VCaP (cell line): ENCODE data around the gene DDX4.
"Not testable (repeated sequence)": the region's sequence is repeated elsewhere in the genome, so short reads cannot be mapped to it uniquely, and the experiment has no call there.

Experiments used
- H3K27ac ChIP-seq: fragments of 450-650 bp; 2 replicates; pipeline ENCODE4 v1.5.1; 2017
- CTCF ChIP-seq: fragments of 450-650 bp; conservative IDR thresholded peaks from 2 replicates; pipeline ENCODE4 v1.5.1; 2017; ENCODE audit warnings: mild to moderate bottlenecking, moderate library complexity

The DDX4 gene

GRCh38 chr5:55713871-55714270, 24.0 kb upstream of the DDX4 start:
- no peak overlapping the region for H3K27ac ChIP-seq
- no peak for TF ChIP-seq CTCF

GRCh38 chr5:55714339-55714738, 23.5 kb upstream of the DDX4 start:
- TF ChIP-seq CTCF, result no peak

GRCh38 chr5:55714749-55715148, 23.1 kb upstream of the DDX4 start:
- no peak overlapping the region for H3K27ac ChIP-seq
- no peak for TF ChIP-seq CTCF

More at GRCh38 chr5:55714339-55714738, 23.5 kb upstream of the DDX4 start:
- no peak overlapping the region for H3K27ac ChIP-seq

GRCh38 chr5:55715519-55716078, 22.3 kb upstream of the DDX4 start:
- H3K27ac ChIP-seq, result no peak overlapping the region
- no peak for TF ChIP-seq CTCF

GRCh38 chr5:55719026-55719425, 18.8 kb upstream of the DDX4 start:
- not testable (repeated sequence) for H3K27ac ChIP-seq

- no peak for TF ChIP-seq CTCF
- no peak overlapping the region for H3K27ac ChIP-seq
These were observed 17.6 kb upstream of the DDX4 start for GRCh38 chr5:55720188-55720703.

GRCh38 chr5:55724281-55724680, 13.6 kb upstream of the DDX4 start:
- no peak for TF ChIP-seq CTCF
- H3K27ac ChIP-seq, result no peak overlapping the region

GRCh38 chr5:55731848-55732247, 6.0 kb upstream of the DDX4 start:
- no peak for TF ChIP-seq CTCF
- no peak overlapping the region for H3K27ac ChIP-seq
